ENCODE results near the gene NAXD. TPM values are rescaled to one million over a fixed set of nuclear protein-coding genes. Genes with fewer than 3 reads are reported as not detected.

NAXD gene
- total RNA-seq, 4 donors from 2014 or later: 14.5 to 25.2 (median 17.4) TPM

GRCh38 chr13:110643768-110644421 lies 28.6 kb downstream of the NAXD start:
- Histone ChIP-seq H3K27me3 (no peaks in the 10 kb centered on the region), H3K9me3 (no peaks in the 10 kb centered on the region), H3K36me3 (peaks cover 14 to 83% (median 21%) of the 10 kb centered on the region in 3 donors), H3K4me3 (no peak overlapping the region), H3K4me1 (peaks cover 4 to 25% (median 7%) of the 10 kb centered on the region in 3 donors), H3K27ac (no peak overlapping the region)
- no peak for DNase-seq
- intact Hi-C loops (cut with DNase I): no loop called here
- 73 to 82% methylated on average over 11 to 13 of the region's 13 CpGs for WGBS, 2 donors
- TF ChIP-seq CTCF (IDR thresholded peaks at IDR 0.05) (no peak), POLR2A (IDR thresholded peaks at IDR 0.05) (no peak)

- no peaks in the 10 kb centered on the region for H3K9me3 ChIP-seq
- peak overlapping the region in 2 of 4 donors; percentile 7 to 28 for H3K27ac ChIP-seq
- intact Hi-C loops (cut with DNase I): no loop called here
- H3K4me3 ChIP-seq: no peak overlapping the region
- TF ChIP-seq CTCF (IDR thresholded peaks at IDR 0.05) (peak in 4 of 6 experiments; percentile 10 to 24 (median 16)), POLR2A (IDR thresholded peaks at IDR 0.05) (no peak)
- H3K36me3 ChIP-seq: peaks cover 14 to 83% (median 15%) of the 10 kb centered on the region in 3 donors
- no peaks in the 10 kb centered on the region for H3K27me3 ChIP-seq
- DNase-seq: no peak
- WGBS, 2 donors: 78 to 83% methylated on average over 1 to 9 of the region's 28 CpGs
- H3K4me1 ChIP-seq: peaks cover 4 to 25% (median 7%) of the 10 kb centered on the region in 3 donors
Observed at GRCh38 chr13:110644892-110645521, 29.7 kb downstream of the NAXD start.

- Histone ChIP-seq H3K36me3 (peaks cover 13 to 83% (median 19%) of the 10 kb centered on the region in 3 donors), H3K4me1 (peaks cover 4 to 19% (median 7%) of the 10 kb centered on the region in 3 donors), H3K4me3 (no peak overlapping the region), H3K27ac (no peak overlapping the region), H3K27me3 (no peaks in the 10 kb centered on the region), H3K9me3 (no peaks in the 10 kb centered on the region)
- no peak for TF ChIP-seq POLR2A (IDR thresholded peaks at IDR 0.05)
- TF ChIP-seq CTCF (IDR thresholded peaks at IDR 0.05): no peak
- no peak for DNase-seq
- 81% methylated on average over 8 to 12 of the region's 15 CpGs for WGBS, 2 donors
- intact Hi-C loops (cut with DNase I): no loop called here
Observed at GRCh38 chr13:110645750-110646149, 30.4 kb downstream of the NAXD start.

GRCh38 chr13:110646442-110647364 lies 31.4 kb downstream of the NAXD start:
- no peak overlapping the region for H3K27ac ChIP-seq
- peaks cover 13 to 83% (median 19%) of the 10 kb centered on the region in 3 donors for H3K36me3 ChIP-seq
- peaks cover 4 to 13% (median 7%) of the 10 kb centered on the region in 3 donors for H3K4me1 ChIP-seq
- TF ChIP-seq POLR2A (IDR thresholded peaks at IDR 0.05): no peak
- no peak for TF ChIP-seq CTCF (IDR thresholded peaks at IDR 0.05)
- no peaks in the 10 kb centered on the region for H3K27me3 ChIP-seq
- intact Hi-C loops (cut with DNase I): no loop called here
- H3K4me3 ChIP-seq: no peak overlapping the region
- 70 to 81% methylated on average over 5 to 12 of the region's 29 CpGs for WGBS, 2 donors
- DNase-seq: no peak
- H3K9me3 ChIP-seq: no peaks in the 10 kb centered on the region

All from esophagus squamous epithelium (tissue), 5 donors.